ENCODE measurements around the gene SLC6A19. TPM values are rescaled to one million over a fixed set of nuclear protein-coding genes. Genes with fewer than 3 reads are reported as not detected.
A peak's percentile ranks its signal among the peaks of the same experiment; 100 is the strongest.

Gene SLC6A19
- total and polyA plus RNA-seq, 11 donors: not detected

GRCh38 chr5:1158647-1159340, 42.6 kb upstream of the SLC6A19 start:
- DNase-seq: no peak
- Histone ChIP-seq H3K4me3 (no peak overlapping the region), H3K4me1 (peaks cover 0 to 28% (median 5%) of the 10 kb centered on the region in 12 donors), H3K27ac (no peak overlapping the region), H3K27me3 (peaks cover 17 to 37% (median 26%) of the 10 kb centered on the region in 9 donors), H3K36me3 (no peaks in the 10 kb centered on the region), H3K9me3 (no peaks in the 10 kb centered on the region)
- 75 to 80% (median 79%) methylated on average over 20 of the region's 20 CpGs for WGBS, 4 donors
- no peak for ATAC-seq
- intact Hi-C loops (cut with DNase I): no loop called here
- TF ChIP-seq, protein P1, sequence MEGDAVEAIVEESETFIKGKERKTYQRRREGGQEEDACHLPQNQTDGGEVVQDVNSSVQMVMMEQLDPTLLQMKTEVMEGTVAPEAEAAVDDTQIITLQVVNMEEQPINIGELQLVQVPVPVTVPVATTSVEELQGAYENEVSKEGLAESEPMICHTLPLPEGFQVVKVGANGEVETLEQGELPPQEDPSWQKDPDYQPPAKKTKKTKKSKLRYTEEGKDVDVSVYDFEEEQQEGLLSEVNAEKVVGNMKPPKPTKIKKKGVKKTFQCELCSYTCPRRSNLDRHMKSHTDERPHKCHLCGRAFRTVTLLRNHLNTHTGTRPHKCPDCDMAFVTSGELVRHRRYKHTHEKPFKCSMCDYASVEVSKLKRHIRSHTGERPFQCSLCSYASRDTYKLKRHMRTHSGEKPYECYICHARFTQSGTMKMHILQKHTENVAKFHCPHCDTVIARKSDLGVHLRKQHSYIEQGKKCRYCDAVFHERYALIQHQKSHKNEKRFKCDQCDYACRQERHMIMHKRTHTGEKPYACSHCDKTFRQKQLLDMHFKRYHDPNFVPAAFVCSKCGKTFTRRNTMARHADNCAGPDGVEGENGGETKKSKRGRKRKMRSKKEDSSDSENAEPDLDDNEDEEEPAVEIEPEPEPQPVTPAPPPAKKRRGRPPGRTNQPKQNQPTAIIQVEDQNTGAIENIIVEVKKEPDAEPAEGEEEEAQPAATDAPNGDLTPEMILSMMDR (IDR thresholded peaks at IDR 0.05): no peak

DNA sequence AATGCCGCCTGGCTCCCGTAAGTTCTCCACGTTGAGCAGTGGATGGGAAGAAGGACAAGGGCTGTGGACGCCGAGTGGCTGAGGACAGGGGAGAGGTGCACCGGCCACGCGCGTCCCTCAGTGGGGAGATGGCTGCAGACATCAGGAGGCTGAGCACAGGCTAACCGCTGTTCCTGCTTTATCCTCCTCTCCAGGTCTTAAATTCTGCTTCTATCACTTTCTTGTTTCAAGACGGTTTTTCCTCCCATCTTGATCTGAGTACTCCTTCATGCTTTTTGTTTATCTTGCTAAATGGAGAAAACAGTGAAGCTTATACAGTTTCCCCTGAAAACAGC, 42.1 kb upstream of the SLC6A19 start:
- DNase-seq (no peak), ATAC-seq (no peak)
- Histone ChIP-seq H3K4me3 (no peak overlapping the region), H3K4me1 (peaks cover 0 to 28% (median 5%) of the 10 kb centered on the region in 12 donors), H3K27ac (no peak overlapping the region), H3K36me3 (no peaks in the 10 kb centered on the region), H3K27me3 (peaks cover 17 to 37% (median 24%) of the 10 kb centered on the region in 9 donors), H3K9me3 (no peaks in the 10 kb centered on the region)
- TF ChIP-seq POLR2A (IDR thresholded peaks at IDR 0.05): no peak
- TF ChIP-seq, protein P1 (IDR thresholded peaks at IDR 0.05): no peak
- intact Hi-C loops (cut with DNase I): no loop called here
- 83 to 87% (median 84%) methylated on average over 11 of the region's 11 CpGs for whole genome bisulfite sequencing, 4 donors

- Histone ChIP-seq H3K9me3 (no peaks in the 10 kb centered on the region), H3K36me3 (no peaks in the 10 kb centered on the region), H3K27ac (no peak overlapping the region), H3K4me1 (peaks cover 0 to 27% (median 5%) of the 10 kb centered on the region in 12 donors), H3K4me3 (no peak overlapping the region), H3K27me3 (peaks cover 12 to 31% (median 18%) of the 10 kb centered on the region in 9 donors)
- TF ChIP-seq, protein P1 (IDR thresholded peaks at IDR 0.05): no peak
- TF ChIP-seq POLR2A (IDR thresholded peaks at IDR 0.05): no peak
- 78 to 85% (median 84%) methylated on average over 4 of the region's 4 CpGs for WGBS, 4 donors
- intact Hi-C loops (cut with DNase I): loop anchor here in 1 of 10 donors (10.0 kb wide), 1 partner anchor 485 kb away; no protein-coding TSS in a partner anchor
- no peak for ATAC-seq
- DNase-seq: peak in 1 of 5 donors; percentile 10
These were observed 41.5 kb upstream of the SLC6A19 start for GRCh38 chr5:1159774-1160406.

- intact Hi-C loops (cut with DNase I): loop anchor here in 1 of 10 donors (10.0 kb wide), 1 partner anchor 484 kb away; no protein-coding TSS in a partner anchor
- Histone ChIP-seq H3K4me3 (no peak overlapping the region), H3K9me3 (no peaks in the 10 kb centered on the region), H3K27ac (no peak overlapping the region), H3K36me3 (no peaks in the 10 kb centered on the region), H3K27me3 (peaks cover 1 to 17% (median 9%) of the 10 kb centered on the region in 9 donors), H3K4me1 (peaks cover 0 to 14% (median 1%) of the 10 kb centered on the region in 12 donors)
- peak in 3 of 4 donors; percentile 5 to 34 (median 25) for ATAC-seq
- WGBS, 4 donors: 68 to 82% (median 77%) methylated on average over 19 to 23 of the region's 23 CpGs
- TF ChIP-seq, protein P1 (IDR thresholded peaks at IDR 0.05): no peak
- TF ChIP-seq POLR2A (IDR thresholded peaks at IDR 0.05): no peak
- DNase-seq: no peak
These were observed 40.1 kb upstream of the SLC6A19 start for GRCh38 chr5:1161108-1161832.

Measured in heart left ventricle (tissue), 16 donors.